Measurements from ENCODE around the gene ATG4B. TPM values are rescaled to one million over a fixed set of nuclear protein-coding genes. Genes with fewer than 3 reads are reported as not detected.

ATG4B gene
- total RNA-seq, 6 experiments from 2014 or later, result 20.6 to 49.8 (median 39.3) TPM

GRCh38 chr2:241670333-241671110, 33.0 kb downstream of the ATG4B start:
- WGBS (ENCODE audit: insufficient coverage, low coverage, low lambda C conversion rate, missing lambda C conversion rate), result 33% methylated on average over 1 of the region's 31 CpGs
- Histone ChIP-seq H3K27ac (no peak overlapping the region), H3K4me3 (no peak overlapping the region), H3K27me3 (no peaks in the 10 kb centered on the region), H3K36me3 (peaks cover 0 to 39% (median 8%) of the 10 kb centered on the region in 4 donors), H3K9me3 (no peaks in the 10 kb centered on the region), H3K4me1 (no peaks in the 10 kb centered on the region)
- TF ChIP-seq POLR2A (IDR thresholded peaks at IDR 0.05) (no peak), CTCF (IDR thresholded peaks at IDR 0.05) (no peak)
- DNase-seq (no peak), ATAC-seq (no peak)
- intact Hi-C loops (cut with DNase I), result no loop called here

GRCh38 chr2:241671457-241672240, 34.2 kb downstream of the ATG4B start:
- DNase-seq (no peak), ATAC-seq (no peak)
- no peaks in the 10 kb centered on the region for H3K9me3 ChIP-seq
- no peak for TF ChIP-seq CTCF (IDR thresholded peaks at IDR 0.05)
- no peak for TF ChIP-seq POLR2A (IDR thresholded peaks at IDR 0.05)
- peaks cover 0 to 37% (median 7%) of the 10 kb centered on the region in 4 donors for H3K36me3 ChIP-seq
- intact Hi-C loops (cut with DNase I), result no loop called here
- no peak overlapping the region for H3K27ac ChIP-seq
- no peaks in the 10 kb centered on the region for H3K27me3 ChIP-seq
- H3K4me3 ChIP-seq, result no peak overlapping the region
- 92% methylated on average over 5 of the region's 31 CpGs for WGBS (ENCODE audit: insufficient coverage, low coverage, low lambda C conversion rate, missing lambda C conversion rate)
- no peaks in the 10 kb centered on the region for H3K4me1 ChIP-seq

GRCh38 chr2:241672243-241673188, 35.0 kb downstream of the ATG4B start:
- ATAC-seq (peak in 3 of 4 donors; percentile 7 to 55 (median 30)), DNase-seq (no peak)
- intact Hi-C loops (cut with DNase I), result no loop called here
- H3K4me1 ChIP-seq, result no peaks in the 10 kb centered on the region
- no peak overlapping the region for H3K4me3 ChIP-seq
- no peak for TF ChIP-seq POLR2A (IDR thresholded peaks at IDR 0.05)
- no peak for TF ChIP-seq CTCF (IDR thresholded peaks at IDR 0.05)
- H3K27ac ChIP-seq, result no peak overlapping the region
- no peaks in the 10 kb centered on the region for H3K27me3 ChIP-seq
- 92% methylated on average over 17 of the region's 42 CpGs for whole genome bisulfite sequencing (ENCODE audit: insufficient coverage, low coverage, low lambda C conversion rate, missing lambda C conversion rate)
- H3K36me3 ChIP-seq, result peaks cover 0 to 34% (median 5%) of the 10 kb centered on the region in 4 donors
- no peaks in the 10 kb centered on the region for H3K9me3 ChIP-seq

GRCh38 chr2:241673189-241673663, 35.7 kb downstream of the ATG4B start:
- TF ChIP-seq POLR2A (IDR thresholded peaks at IDR 0.05) (no peak), CTCF (IDR thresholded peaks at IDR 0.05) (no peak)
- H3K4me3 ChIP-seq, result no peak overlapping the region
- peak; percentile 46 to 80 (median 60) for ATAC-seq
- H3K27ac ChIP-seq, result no peak overlapping the region
- 69% methylated on average over 10 of the region's 18 CpGs for WGBS (ENCODE audit: insufficient coverage, low coverage, low lambda C conversion rate, missing lambda C conversion rate)
- no peaks in the 10 kb centered on the region for H3K9me3 ChIP-seq
- no peaks in the 10 kb centered on the region for H3K4me1 ChIP-seq
- no peaks in the 10 kb centered on the region for H3K27me3 ChIP-seq
- peak in 1 of 3 donors; percentile 51 for DNase-seq
- H3K36me3 ChIP-seq, result peaks cover 0 to 26% (median 5%) of the 10 kb centered on the region in 4 donors
- intact Hi-C loops (cut with DNase I), result no loop called here

Measured in right lobe of liver (tissue), 6 donors.